ENCODE measurements around the gene LENEP. TPM values are rescaled to one million over a fixed set of nuclear protein-coding genes. Genes with fewer than 3 reads are reported as not detected.

The LENEP gene
- total and polyA plus RNA-seq, 12 donors: 0.44 TPM; not detected in 11

DNA sequence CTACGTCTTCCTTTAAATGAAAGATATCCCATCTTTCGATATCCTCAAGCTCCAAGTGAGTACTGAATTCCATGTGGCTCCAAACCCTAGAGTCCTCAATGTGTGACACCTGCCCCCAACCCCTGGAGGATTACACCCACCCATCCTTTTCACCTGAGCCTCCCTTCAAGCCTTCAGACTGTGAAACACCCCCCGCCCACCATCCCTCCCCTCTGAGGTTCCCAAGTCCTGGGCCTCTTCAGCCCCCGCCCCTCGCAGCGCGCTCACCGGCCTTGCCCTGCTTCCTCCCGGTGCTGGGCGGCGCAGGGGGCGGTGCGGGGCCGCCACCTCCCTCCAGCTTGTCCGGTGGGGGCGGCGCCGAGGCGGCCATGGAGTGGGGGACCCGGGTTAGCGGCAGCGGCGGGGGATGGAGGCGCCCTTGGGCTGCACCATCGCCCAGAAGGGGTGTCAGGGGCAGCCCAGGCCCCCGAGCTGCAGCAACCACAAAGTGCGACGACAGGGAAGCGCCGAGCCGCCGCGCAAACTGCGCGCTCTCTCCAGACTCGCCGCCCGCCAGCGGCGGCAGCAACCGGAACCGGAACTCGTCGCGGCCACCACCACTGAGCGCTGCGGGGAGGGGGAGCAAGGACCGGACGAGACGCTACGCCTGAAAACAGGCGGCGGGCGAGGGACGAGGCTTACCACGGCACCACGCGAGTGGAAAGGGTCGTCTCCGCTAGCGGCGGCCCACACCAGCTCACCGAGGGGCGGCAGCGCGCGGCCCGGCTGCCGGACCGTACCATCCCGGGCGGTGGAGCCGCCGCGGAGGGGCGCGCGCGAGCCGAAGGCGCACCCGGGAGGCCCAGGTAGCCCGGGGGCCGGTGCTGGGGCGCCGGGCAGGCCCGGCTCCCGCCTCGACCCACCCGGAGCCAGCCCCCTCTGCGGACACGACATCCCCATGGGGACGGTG is 31.9 kb upstream of the LENEP start, which contains the start of gene PYGO2:
TSS of gene PYGO2 (minus strand) at position 576 of the 949 bp plus-strand sequence. CDS start at position 370, 206 bp downstream.
- DNase-seq: peak; percentile 77 to 88 (median 83)
- H3K9me3 ChIP-seq (replicated peaks in 1 of 3): no peaks in the 10 kb centered on the region
- peak within 1 kb of the TSS; percentile 94 to 99 (median 96) for H3K27ac ChIP-seq
- 0% methylated on average over 7 to 93 of the region's 93 CpGs for WGBS, 4 donors
- H3K36me3 ChIP-seq (replicated peaks in 1 of 2): peaks cover 0 to 58% of the 10 kb centered on the region in 2 donors
- no peaks in the 10 kb centered on the region for H3K27me3 ChIP-seq
- TF ChIP-seq, protein P1, sequence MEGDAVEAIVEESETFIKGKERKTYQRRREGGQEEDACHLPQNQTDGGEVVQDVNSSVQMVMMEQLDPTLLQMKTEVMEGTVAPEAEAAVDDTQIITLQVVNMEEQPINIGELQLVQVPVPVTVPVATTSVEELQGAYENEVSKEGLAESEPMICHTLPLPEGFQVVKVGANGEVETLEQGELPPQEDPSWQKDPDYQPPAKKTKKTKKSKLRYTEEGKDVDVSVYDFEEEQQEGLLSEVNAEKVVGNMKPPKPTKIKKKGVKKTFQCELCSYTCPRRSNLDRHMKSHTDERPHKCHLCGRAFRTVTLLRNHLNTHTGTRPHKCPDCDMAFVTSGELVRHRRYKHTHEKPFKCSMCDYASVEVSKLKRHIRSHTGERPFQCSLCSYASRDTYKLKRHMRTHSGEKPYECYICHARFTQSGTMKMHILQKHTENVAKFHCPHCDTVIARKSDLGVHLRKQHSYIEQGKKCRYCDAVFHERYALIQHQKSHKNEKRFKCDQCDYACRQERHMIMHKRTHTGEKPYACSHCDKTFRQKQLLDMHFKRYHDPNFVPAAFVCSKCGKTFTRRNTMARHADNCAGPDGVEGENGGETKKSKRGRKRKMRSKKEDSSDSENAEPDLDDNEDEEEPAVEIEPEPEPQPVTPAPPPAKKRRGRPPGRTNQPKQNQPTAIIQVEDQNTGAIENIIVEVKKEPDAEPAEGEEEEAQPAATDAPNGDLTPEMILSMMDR (IDR thresholded peaks at IDR 0.05): peak in 5 of 6 experiments; percentile 33 to 65 (median 62)
- TF ChIP-seq POLR2A (IDR thresholded peaks at IDR 0.05): peak; percentile 65 to 77
- peak within 1 kb of the TSS; percentile 45 to 86 (median 71) for H3K4me3 ChIP-seq
- H3K4me1 ChIP-seq (replicated peaks in 1 of 2): peaks cover 17 to 30% of the 10 kb centered on the region in 2 donors
- intact Hi-C loops (cut with DNase I): loop anchor here in 1 of 2 donors (5.0 kb wide), 1 partner anchor 36 kb away; no protein-coding TSS in a partner anchor

DNA sequence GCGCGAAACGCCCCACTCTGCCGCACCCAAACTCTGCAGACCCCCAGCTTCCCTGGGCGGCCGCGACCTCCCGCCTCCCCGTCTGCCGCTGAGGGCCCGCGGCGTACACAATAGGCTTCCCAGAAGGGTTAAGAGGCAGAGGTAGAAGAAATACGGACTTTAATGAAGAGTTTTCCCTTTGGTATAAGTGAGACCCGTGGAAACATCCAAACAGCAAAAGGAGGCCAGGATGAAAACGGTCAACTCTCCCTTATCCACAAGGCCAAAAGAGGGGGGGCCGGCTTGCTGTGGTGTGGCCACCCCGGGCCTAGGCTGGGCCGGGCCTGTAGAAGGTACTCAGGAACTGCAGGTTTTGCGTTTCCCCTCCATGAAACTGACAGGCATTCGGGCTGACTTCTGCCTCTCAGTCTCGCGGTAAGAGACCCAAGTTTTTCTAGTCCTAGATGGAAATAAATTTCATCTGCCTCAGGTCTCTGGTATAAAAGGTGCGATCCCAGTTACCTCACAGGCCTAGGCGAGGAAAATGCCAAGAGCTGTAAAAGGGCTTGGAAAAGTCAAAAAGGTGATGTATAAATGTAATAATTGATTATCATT is 31.1 kb upstream of the LENEP start:
- no peaks in the 10 kb centered on the region for H3K27me3 ChIP-seq
- WGBS, 4 donors: 3% methylated on average over 21 to 25 of the region's 25 CpGs
- intact Hi-C loops (cut with DNase I): loop anchor here in 1 of 2 donors (5.0 kb wide), 1 partner anchor 35 kb away; no protein-coding TSS in a partner anchor
- H3K4me3 ChIP-seq: peak overlapping the region; percentile 4 to 86 (median 71)
- H3K4me1 ChIP-seq (replicated peaks in 1 of 2): peaks cover 13 to 23% of the 10 kb centered on the region in 2 donors
- peak; percentile 63 to 79 (median 71) for DNase-seq
- peak overlapping the region; percentile 94 to 99 (median 96) for H3K27ac ChIP-seq
- H3K9me3 ChIP-seq (replicated peaks in 1 of 3): no peaks in the 10 kb centered on the region
- H3K36me3 ChIP-seq (replicated peaks in 1 of 2): peaks cover 0 to 65% of the 10 kb centered on the region in 2 donors
- TF ChIP-seq, protein P1 (IDR thresholded peaks at IDR 0.05): no peak
- TF ChIP-seq POLR2A (IDR thresholded peaks at IDR 0.05): no peak

DNA sequence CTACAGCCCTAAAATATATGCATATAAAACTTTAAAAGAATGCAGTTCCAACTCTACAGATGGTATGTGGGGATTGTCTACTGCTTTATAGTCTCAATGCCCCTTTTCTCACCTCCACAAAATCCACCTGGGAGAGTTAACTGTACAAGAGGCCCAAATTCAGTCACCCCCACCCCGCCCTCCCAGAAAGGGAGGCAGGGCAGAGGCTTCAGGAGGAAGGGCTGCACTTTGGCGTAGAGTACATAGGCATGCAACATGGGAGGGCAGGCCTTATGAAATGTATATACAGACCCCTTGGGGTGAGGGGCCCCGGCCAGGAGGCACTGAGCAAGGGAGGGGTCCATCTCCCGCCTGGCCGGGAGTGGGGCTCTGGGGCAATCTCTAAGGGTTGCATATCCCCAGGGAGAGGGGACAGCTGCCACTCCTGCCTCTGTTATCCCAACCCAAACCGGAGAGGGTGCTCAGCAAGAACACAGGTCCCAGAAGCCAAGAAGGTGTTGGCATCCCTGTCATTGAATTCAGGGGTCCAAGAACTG is 30.5 kb upstream of the LENEP start:
- H3K36me3 ChIP-seq (replicated peaks in 1 of 2): peaks cover 0 to 71% of the 10 kb centered on the region in 2 donors
- peak overlapping the region; percentile 94 to 99 (median 96) for H3K27ac ChIP-seq
- peaks cover 13 to 24% of the 10 kb centered on the region in 2 donors for H3K4me1 ChIP-seq (replicated peaks in 1 of 2)
- WGBS, 4 donors: 64 to 82% (median 70%) methylated on average over 2 to 6 of the region's 6 CpGs
- no peak for DNase-seq
- no peak for TF ChIP-seq POLR2A (IDR thresholded peaks at IDR 0.05)
- TF ChIP-seq, protein P1 (IDR thresholded peaks at IDR 0.05): no peak
- H3K9me3 ChIP-seq (replicated peaks in 1 of 3): no peaks in the 10 kb centered on the region
- H3K27me3 ChIP-seq: no peaks in the 10 kb centered on the region
- H3K4me3 ChIP-seq: peak overlapping the region in 1 of 4 donors; percentile 66
- intact Hi-C loops (cut with DNase I): loop anchor here in 1 of 2 donors (5.0 kb wide), 1 partner anchor 34 kb away; no protein-coding TSS in a partner anchor
